ENCODE data around the gene TRPM3. TPM values are rescaled to one million over a fixed set of nuclear protein-coding genes. Genes with fewer than 3 reads are reported as not detected.

Gene TRPM3
- total and polyA plus RNA-seq, 2 of the 8 experiments (the other 6 are each of a cell fraction or from before 2014, with no cell fraction given), result 2.4 to 10.9 TPM

DNA sequence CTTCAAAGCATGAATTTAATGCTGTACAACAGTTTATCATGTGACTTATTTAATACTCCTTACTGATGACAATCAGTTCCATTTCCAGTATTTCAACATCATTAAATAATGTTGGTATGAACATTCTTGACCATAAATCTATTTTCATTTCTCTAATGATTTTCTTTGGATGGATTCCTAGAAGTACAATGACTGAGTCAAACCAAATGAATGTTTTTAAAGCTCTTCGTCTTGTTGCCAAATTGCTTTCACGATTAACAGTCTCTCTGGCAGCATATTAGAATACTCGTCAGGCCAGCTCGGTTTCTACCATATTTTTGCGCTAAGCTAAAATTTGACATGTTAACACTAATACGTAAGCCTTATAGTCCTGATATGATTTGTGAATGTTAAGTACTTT is 197.0 kb downstream of the TRPM3 start (continued):
- TF ChIP-seq TAF1 (IDR thresholded peaks at IDR 0.05; ENCODE audit: low read depth, low read length), result no peak
- no peak for TF ChIP-seq SIRT6 (IDR thresholded peaks at IDR 0.05; ENCODE audit: low read length)
- no peak for TF ChIP-seq ZNF274 (IDR thresholded peaks at IDR 0.05; ENCODE audit: borderline replicate concordance, extremely low read depth, low read length)

Measured in H1 (cell line).